Mesendoderm (in vitro differentiated cells): Measurements from ENCODE around the gene SVIL.
"Not testable (repeated sequence)": the region's sequence is repeated elsewhere in the genome, so short reads cannot be mapped to it uniquely, and the experiment has no call there.

Experiments used
- DNase-seq: peaks from one replicate; pipeline ENCODE4 v3.0.0; 2013
- H2AK5ac ChIP-seq: 2 replicates; pipeline ENCODE4 v1.6.1; 2013; ENCODE audit warnings: low read length, inconsistent platforms
- H2BK120ac ChIP-seq: 2 replicates; pipeline ENCODE4 v1.6.1; 2013; ENCODE audit warnings: low read depth, mild to moderate bottlenecking, low read length, moderate library complexity, mixed read lengths
- H2BK15ac ChIP-seq: replicated peaks from 2 replicates; pipeline ENCODE4 v1.6.1; 2013; ENCODE audit warnings: low read depth, mild to moderate bottlenecking, moderate library complexity
- H2BK5ac ChIP-seq: 2 replicates; pipeline ENCODE4 v1.6.1; 2013; ENCODE audit warnings: low read length, inconsistent platforms
- H3K18ac ChIP-seq: 2 replicates; pipeline ENCODE4 v1.6.1; 2013; ENCODE audit warnings: mild to moderate bottlenecking, low read length, mixed read lengths
- H3K23ac ChIP-seq: one replicate; pipeline ENCODE4 v1.6.1; 2013; ENCODE audit warnings: low read length
- H3K27ac ChIP-seq: 2 replicates; pipeline ENCODE4 v1.5.1; 2013; ENCODE audit warnings: low read depth, mild to moderate bottlenecking, inconsistent platforms, low read length, moderate library complexity
- H3K27me3 ChIP-seq: 2 replicates; pipeline ENCODE4 v1.6.1; 2013; ENCODE audit warnings: low read length, control low read depth, mild to moderate bottlenecking, inconsistent platforms; ENCODE audit not compliant: insufficient read depth, poor library complexity
- H3K36me3 ChIP-seq: 2 replicates; pipeline ENCODE4 v1.6.1; 2013; ENCODE audit warnings: low read length, inconsistent platforms; ENCODE audit not compliant: control insufficient read depth, insufficient read depth
- H3K4ac ChIP-seq: one replicate; pipeline ENCODE4 v1.6.1; 2013; ENCODE audit warnings: low read depth, mild to moderate bottlenecking, low read length, moderate library complexity
- H3K4me1 ChIP-seq: 2 replicates; pipeline ENCODE4 v1.6.1; 2013; ENCODE audit warnings: low read depth, low read length, inconsistent platforms; ENCODE audit not compliant: control insufficient read depth
- H3K4me2 ChIP-seq: 2 replicates; pipeline ENCODE4 v1.6.1; 2013; ENCODE audit warnings: low read length
- H3K4me3 ChIP-seq: 2 replicates; pipeline ENCODE4 v1.5.1; 2013; ENCODE audit warnings: mild to moderate bottlenecking, low read length
- H3K56ac ChIP-seq: one replicate; pipeline ENCODE4 v1.6.1; 2013; ENCODE audit warnings: low read length
- H3K79me1 ChIP-seq: 2 replicates; pipeline ENCODE4 v1.6.1; 2013; ENCODE audit warnings: low read length, inconsistent platforms
- H3K79me2 ChIP-seq: 2 replicates; pipeline ENCODE4 v1.6.1; 2013; ENCODE audit warnings: mild to moderate bottlenecking, low read length; ENCODE audit not compliant: control insufficient read depth, insufficient read depth
- H3K9ac ChIP-seq: 2 replicates; pipeline ENCODE4 v1.6.1; 2013; ENCODE audit warnings: low read length, inconsistent platforms
- H4K5ac ChIP-seq: one replicate; pipeline ENCODE4 v1.6.1; 2013; ENCODE audit warnings: low read length
- H4K8ac ChIP-seq: one replicate; pipeline ENCODE4 v1.6.1; 2013; ENCODE audit warnings: low read depth, mild to moderate bottlenecking, control low read depth, low read length, moderate library complexity
- WGBS: extraction: QIAGEN DNeasy Blood & Tissue Kit; methylation state at CpG from one replicate; pipeline ENCODE4 v1.1.7; 2013; ENCODE audit warnings: low lambda C conversion rate, missing lambda C conversion rate; ENCODE audit not compliant: insufficient coverage; ENCODE audit errors: extremely low coverage; 5-methylcytosine and 5-hydroxymethylcytosine counted together

The SVIL gene

GRCh38 chr10:29584436-29584835 is 50.3 kb downstream of the SVIL start:
- Histone ChIP-seq H3K4ac (no peak overlapping the region), H4K5ac (no peak overlapping the region), H3K4me2 (no peak overlapping the region), H3K79me1 (peaks cover 4% of the 10 kb centered on the region), H4K8ac (no peak overlapping the region), H3K27me3 (no peaks in the 10 kb centered on the region), H3K9ac (no peak overlapping the region), H3K4me3 (no peak overlapping the region), H2BK120ac (no peak overlapping the region), H3K36me3 (no peaks in the 10 kb centered on the region), H3K23ac (no peak overlapping the region), H3K4me1 (peaks cover 5% of the 10 kb centered on the region), H3K18ac (no peak overlapping the region), H3K79me2 (no peaks in the 10 kb centered on the region), H2BK15ac (no peak overlapping the region), H3K56ac (no peak overlapping the region), H2BK5ac (no peak overlapping the region), H2AK5ac (no peak overlapping the region), H3K27ac (no peak overlapping the region)
- DNase-seq: no peak
- no CpG with 5 or more reads among the region's 14 CpGs for WGBS

GRCh38 chr10:29583674-29584073 is 51.1 kb downstream of the SVIL start:
- no peak for DNase-seq
- Histone ChIP-seq H3K79me1 (peaks cover 4% of the 10 kb centered on the region), H3K4me2 (no peak overlapping the region), H3K79me2 (no peaks in the 10 kb centered on the region), H3K27me3 (no peaks in the 10 kb centered on the region), H4K8ac (no peak overlapping the region), H3K36me3 (no peaks in the 10 kb centered on the region), H2BK15ac (no peak overlapping the region), H2AK5ac (no peak overlapping the region), H3K4ac (no peak overlapping the region), H3K4me1 (peaks cover under 1% of the 10 kb centered on the region), H4K5ac (no peak overlapping the region), H3K23ac (no peak overlapping the region), H3K27ac (no peak overlapping the region), H3K18ac (no peak overlapping the region), H2BK5ac (no peak overlapping the region), H2BK120ac (no peak overlapping the region), H3K56ac (no peak overlapping the region), H3K4me3 (no peak overlapping the region), H3K9ac (no peak overlapping the region)
- WGBS: no CpG with 5 or more reads among the region's 9 CpGs

GRCh38 chr10:29582769-29583168 is 52.0 kb downstream of the SVIL start:
- not testable (repeated sequence) for H3K27ac ChIP-seq, H4K5ac ChIP-seq, H3K27me3 ChIP-seq, H2BK5ac ChIP-seq, H2BK15ac ChIP-seq, DNase-seq, H3K4ac ChIP-seq, H3K23ac ChIP-seq, H3K79me2 ChIP-seq, H2BK120ac ChIP-seq, H2AK5ac ChIP-seq, H3K79me1 ChIP-seq, H3K9ac ChIP-seq, H3K4me1 ChIP-seq, H3K4me3 ChIP-seq, H4K8ac ChIP-seq, H3K4me2 ChIP-seq, H3K36me3 ChIP-seq, H3K18ac ChIP-seq, H3K56ac ChIP-seq
- WGBS: no CpG with 5 or more reads among the region's 5 CpGs

- H4K5ac ChIP-seq: no peak overlapping the region
- no peak for DNase-seq
- no peak overlapping the region for H3K4me2 ChIP-seq
- no peak overlapping the region for H2AK5ac ChIP-seq
- no peaks in the 10 kb centered on the region for H3K79me2 ChIP-seq
- H3K36me3 ChIP-seq: no peaks in the 10 kb centered on the region
- no peak overlapping the region for H3K56ac ChIP-seq
- peaks cover 4% of the 10 kb centered on the region for H3K79me1 ChIP-seq
- no peak overlapping the region for H2BK5ac ChIP-seq
- H3K4me3 ChIP-seq: no peak overlapping the region
- H3K4me1 ChIP-seq: no peaks in the 10 kb centered on the region
- H3K23ac ChIP-seq: no peak overlapping the region
- no peak overlapping the region for H3K27ac ChIP-seq
- no peak overlapping the region for H3K4ac ChIP-seq
- WGBS: no CpG with 5 or more reads among the region's 12 CpGs
- H4K8ac ChIP-seq: no peak overlapping the region
- no peak overlapping the region for H3K18ac ChIP-seq
- no peak overlapping the region for H2BK15ac ChIP-seq
- no peak overlapping the region for H3K9ac ChIP-seq
- H2BK120ac ChIP-seq: no peak overlapping the region
- no peaks in the 10 kb centered on the region for H3K27me3 ChIP-seq
Measured at GRCh38 chr10:29579455-29579970, 55.3 kb downstream of the SVIL start.

- Histone ChIP-seq H4K8ac (no peak overlapping the region), H3K79me2 (no peaks in the 10 kb centered on the region), H2BK15ac (no peak overlapping the region), H3K27me3 (no peaks in the 10 kb centered on the region), H3K79me1 (peaks cover 5% of the 10 kb centered on the region), H3K36me3 (no peaks in the 10 kb centered on the region), H3K4me3 (no peak overlapping the region), H3K9ac (no peak overlapping the region), H3K4me2 (no peak overlapping the region), H2BK120ac (no peak overlapping the region), H3K18ac (no peak overlapping the region), H2AK5ac (no peak overlapping the region), H3K27ac (no peak overlapping the region), H3K23ac (no peak overlapping the region), H3K4ac (no peak overlapping the region), H2BK5ac (no peak overlapping the region), H4K5ac (no peak overlapping the region), H3K4me1 (no peaks in the 10 kb centered on the region), H3K56ac (no peak overlapping the region)
- no peak for DNase-seq
- no CpG with 5 or more reads among the region's 3 CpGs for WGBS
Measured at GRCh38 chr10:29578457-29578856, 56.3 kb downstream of the SVIL start.

- H2BK15ac ChIP-seq: no peak overlapping the region
- H4K8ac ChIP-seq: no peak overlapping the region
- no peaks in the 10 kb centered on the region for H3K27me3 ChIP-seq
- no peak overlapping the region for H3K4me2 ChIP-seq
- no peaks in the 10 kb centered on the region for H3K79me2 ChIP-seq
- no peak overlapping the region for H3K56ac ChIP-seq
- H3K9ac ChIP-seq: no peak overlapping the region
- H3K4ac ChIP-seq: no peak overlapping the region
- peaks cover 5% of the 10 kb centered on the region for H3K79me1 ChIP-seq
- no peak overlapping the region for H3K18ac ChIP-seq
- no CpG with 5 or more reads among the region's 8 CpGs for WGBS
- no peak overlapping the region for H4K5ac ChIP-seq
- H2BK5ac ChIP-seq: no peak overlapping the region
- H3K4me1 ChIP-seq: no peaks in the 10 kb centered on the region
- H2AK5ac ChIP-seq: no peak overlapping the region
- no peak overlapping the region for H3K4me3 ChIP-seq
- peak; percentile 34 for DNase-seq
- no peaks in the 10 kb centered on the region for H3K36me3 ChIP-seq
- no peak overlapping the region for H3K27ac ChIP-seq
- no peak overlapping the region for H2BK120ac ChIP-seq
- no peak overlapping the region for H3K23ac ChIP-seq
Measured at GRCh38 chr10:29576681-29577080, 58.1 kb downstream of the SVIL start.
